NCI-H1417 treated with DMSO at 0.1 percent for 48 hours (cell line): ENCODE results near the gene PARP15.
A peak's percentile ranks its signal among the peaks of the same experiment; 100 is the strongest.
"Not testable (repeated sequence)": the region's sequence is repeated elsewhere in the genome, so short reads cannot be mapped to it uniquely, and the experiment has no call there.

Experiments used
- DNase-seq: peaks from one replicate; lab custom pipeline; 2025; lab: John Stamatoyannopoulos, UW

Gene PARP15

DNA sequence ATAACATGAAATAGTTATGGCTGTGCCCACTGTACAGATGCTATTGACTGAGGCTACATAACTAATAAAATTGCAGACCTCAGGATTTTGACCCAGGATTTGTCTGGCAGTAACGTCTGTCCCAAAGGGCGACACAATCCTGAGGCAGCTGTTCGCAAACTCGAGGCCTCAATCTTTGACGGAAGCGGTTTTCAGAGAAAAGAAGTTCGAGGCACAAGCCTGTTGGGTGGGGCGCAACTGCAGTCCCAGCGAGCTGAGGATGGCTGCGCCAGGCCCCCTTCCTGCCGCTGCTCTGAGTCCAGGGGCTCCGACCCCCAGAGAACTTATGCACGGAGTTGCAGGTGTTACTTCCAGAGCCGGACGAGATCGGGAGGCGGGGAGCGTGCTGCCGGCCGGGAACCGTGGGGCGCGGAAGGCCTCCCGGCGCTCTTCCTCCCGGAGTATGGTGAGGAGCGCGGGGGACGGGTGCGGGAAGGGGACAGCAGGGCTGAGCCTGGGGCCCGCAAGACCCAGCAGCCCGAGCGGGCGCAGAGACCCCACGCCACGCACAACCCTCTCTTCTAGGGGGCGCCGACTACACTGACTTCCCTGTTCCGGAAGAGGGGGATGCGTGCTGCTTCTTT lies at the start of gene PARP15:
PARP15 (plus strand) TSS at position 242 of the 623 bp plus-strand sequence; CDS start at position 260, 18 bp downstream.
- no peak for DNase-seq

DNA sequence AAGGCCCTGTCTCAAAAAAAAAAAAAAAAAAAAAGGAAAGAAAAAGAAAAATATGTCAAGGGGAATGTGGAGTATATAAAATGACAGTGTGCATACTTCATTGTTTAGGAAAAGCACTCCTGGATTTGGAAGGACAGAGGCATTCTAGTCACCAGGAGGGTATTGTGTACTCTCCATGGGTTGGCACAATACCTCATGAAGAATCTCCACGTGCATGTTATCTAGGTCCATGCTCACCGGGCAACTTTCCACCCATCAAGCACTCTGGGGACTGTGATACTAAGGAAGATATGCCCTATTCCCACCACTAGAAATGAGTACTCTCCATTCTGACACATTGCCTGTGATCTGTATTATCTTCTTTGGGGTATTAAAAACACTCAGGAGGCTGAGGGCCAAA lies 47.3 kb upstream of the PARP15 start:
- DNase-seq = no peak

DNA sequence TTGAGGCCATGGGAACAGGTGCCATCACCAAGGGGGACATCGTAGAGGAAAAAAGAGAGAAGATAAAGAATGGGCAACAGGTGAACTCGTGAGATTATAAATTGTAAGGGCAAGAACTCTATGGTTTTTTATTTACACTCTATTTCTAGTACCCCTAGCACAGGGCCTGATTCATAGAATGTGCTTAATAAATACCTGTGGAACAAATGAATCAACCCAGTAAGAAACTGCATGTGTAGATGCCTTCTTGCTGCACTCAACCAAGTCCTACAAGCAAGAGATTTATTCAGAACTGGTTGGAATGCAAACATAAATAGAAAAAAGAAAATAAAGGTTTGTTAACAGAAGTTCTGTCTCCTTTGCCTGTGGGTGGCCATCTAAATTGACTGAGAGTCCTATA lies 44.0 kb upstream of the PARP15 start:
- no peak for DNase-seq

DNA sequence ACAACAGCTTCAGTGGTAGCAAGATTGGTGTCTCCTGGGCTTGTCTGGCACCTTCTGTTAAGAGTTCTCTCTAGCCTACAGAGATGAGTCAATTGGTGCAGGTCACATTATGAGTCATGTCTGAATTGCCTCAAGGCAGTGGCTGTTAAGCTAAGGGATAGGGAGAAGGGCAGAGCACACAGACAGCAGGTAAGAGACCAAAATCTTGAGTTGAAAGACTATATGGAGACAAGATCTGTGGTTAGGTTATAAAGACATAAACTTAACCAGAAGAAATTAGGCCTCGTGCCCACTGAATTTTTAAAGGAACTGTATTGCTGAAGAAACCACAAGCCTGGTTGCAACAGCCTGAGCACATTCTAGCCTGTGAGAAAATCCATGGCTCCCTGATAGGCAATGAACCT lies 43.5 kb upstream of the PARP15 start:
- DNase-seq = no peak

DNA sequence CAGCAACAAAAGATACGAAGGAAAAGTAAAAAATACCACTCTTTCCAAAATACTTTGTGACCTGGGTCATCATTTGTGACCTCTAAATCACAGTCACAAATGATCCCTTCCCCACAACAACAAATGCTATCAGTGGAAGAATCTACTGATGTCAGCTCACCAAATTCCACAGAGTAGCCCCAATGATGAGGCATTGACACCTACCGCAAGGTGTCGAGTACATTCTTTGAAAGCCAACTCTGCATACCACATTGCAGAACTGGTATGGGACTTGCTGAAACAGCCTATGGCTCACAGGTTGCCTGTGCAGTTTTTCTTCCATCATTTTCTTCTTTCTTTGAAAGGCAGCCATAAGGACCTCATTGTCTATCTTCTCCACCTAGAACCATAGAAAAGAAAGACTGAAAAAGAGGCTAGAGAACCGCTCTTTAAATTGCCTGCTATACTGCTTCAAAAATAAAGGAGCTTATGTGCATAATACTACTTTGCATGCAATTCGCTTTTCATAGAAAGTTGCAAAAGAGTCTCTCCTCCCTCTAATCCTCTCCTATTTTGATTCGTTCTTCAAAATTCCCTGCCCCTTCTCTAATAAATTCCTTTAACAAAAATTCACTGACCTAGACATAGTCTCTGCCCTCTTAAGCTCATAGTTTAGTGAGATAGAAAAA lies 41.4 kb upstream of the PARP15 start:
- DNase-seq = no peak

DNA sequence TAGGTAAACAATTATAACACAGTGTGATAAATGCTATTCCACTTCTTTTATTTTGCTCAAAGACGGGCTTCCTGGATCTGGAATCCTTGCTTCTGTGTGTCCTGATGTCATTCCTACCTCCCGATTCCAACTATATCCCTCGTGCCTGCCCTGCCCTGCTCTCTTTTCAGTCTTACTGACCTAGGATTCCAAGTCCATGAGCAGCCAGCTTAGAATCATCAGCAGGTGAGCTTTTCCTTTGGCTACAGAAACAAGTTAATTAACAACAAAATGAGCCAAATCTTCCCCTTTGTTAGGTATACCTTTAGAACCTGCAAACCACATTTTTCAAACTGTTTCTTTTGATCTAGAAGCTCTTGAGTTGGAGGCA lies 40.8 kb upstream of the PARP15 start:
- no peak for DNase-seq

DNA sequence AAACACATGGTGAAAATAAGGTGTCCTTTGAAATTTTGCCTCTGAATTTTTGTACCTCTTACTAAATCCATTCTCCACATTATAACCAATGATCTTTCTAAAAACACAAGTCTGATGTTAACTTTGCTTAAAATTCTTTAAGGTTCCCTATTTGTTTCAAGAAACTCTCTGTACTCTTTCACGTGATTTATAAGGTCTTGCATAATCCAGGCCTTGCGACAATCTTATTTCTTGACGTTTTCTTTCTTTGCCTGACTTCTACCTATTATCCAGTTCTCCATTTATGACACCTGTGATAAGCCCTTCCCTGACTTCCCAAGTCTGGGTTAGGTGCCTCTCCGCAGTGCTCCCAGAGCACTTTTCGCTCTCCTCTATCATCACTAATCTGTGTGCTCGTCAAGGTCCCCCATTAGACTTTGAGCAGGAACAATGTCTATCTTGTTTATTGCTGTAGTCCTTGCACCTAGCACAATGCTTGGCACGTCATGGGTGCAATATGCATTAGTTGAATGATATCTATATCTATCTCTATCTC lies 38.4 kb upstream of the PARP15 start:
- DNase-seq = no peak

DNA sequence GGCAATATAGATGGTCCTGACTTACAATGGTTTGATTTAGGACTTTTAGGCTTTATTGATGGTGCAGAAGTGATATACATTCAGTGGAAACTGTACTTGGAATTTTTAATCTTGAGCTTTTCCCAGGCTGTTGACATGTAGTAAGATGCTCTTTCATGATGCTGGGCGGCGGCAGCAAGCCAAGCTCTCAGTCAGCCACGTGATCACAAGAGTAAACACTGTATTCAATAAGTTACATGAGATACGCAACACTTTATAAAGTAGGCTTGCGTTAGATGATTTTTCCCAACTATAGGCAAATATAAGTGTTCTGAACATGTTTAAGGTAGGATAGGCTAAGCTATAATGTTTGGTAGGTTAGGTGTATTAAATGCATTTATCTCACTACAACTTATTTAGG lies 31.3 kb upstream of the PARP15 start:
- DNase-seq = no peak

DNA sequence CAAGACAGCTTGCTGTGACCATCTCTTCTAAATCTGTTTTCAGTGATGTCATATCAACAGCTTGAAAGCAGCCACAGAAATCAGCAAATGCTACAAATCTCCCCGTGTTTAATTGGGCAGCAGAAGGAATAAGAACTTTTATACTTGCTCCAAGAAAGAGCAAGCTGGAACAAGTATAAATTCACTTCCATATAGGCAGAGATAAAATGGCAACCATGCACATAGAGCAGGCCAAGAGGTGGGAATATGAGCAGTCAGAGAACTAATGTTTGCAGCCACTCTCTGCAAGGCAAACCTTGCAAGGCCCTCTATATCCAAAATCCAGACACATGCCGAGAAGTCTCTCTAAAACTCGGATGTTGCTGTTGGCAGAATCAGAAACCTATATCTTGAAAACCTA lies 29.4 kb upstream of the PARP15 start:
- DNase-seq = no peak

DNA sequence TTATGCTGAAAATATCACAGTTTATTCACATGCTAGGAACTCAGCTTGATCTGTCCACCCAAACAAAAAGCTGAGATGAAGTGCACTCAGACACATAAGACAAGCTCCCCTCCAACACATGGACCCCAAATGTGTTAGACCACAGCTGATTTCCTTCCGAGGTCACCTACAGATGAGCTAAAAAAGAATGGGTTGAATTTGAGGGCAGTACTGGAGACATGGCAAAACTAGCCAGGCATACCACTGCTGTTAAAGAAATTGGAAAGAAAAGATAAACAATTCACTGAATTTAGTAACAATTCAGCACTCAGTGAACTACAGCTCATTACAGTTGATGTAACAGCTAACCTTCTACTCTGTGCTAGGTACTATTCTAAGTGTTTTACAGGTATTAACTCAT lies 28.8 kb upstream of the PARP15 start:
- DNase-seq = no peak

DNA sequence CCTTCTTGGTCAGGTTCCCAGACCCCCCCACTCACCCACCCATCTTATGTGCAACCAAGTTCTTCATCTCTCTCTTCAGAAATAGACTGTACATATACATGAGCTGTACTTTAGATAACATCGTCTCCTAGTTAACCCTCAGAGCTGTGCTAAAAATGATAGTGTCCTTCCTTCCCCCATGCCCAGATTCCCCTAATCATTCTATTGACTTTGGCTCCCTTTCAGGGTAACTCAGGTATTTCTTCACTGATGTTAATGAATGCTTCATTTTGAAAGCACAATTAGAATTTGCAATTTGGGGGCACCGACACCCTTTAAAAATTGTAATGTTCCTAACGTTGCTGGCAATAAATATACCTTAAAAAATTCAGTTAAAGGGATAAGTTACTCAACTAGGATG lies 24.3 kb upstream of the PARP15 start:
- no peak for DNase-seq

DNA sequence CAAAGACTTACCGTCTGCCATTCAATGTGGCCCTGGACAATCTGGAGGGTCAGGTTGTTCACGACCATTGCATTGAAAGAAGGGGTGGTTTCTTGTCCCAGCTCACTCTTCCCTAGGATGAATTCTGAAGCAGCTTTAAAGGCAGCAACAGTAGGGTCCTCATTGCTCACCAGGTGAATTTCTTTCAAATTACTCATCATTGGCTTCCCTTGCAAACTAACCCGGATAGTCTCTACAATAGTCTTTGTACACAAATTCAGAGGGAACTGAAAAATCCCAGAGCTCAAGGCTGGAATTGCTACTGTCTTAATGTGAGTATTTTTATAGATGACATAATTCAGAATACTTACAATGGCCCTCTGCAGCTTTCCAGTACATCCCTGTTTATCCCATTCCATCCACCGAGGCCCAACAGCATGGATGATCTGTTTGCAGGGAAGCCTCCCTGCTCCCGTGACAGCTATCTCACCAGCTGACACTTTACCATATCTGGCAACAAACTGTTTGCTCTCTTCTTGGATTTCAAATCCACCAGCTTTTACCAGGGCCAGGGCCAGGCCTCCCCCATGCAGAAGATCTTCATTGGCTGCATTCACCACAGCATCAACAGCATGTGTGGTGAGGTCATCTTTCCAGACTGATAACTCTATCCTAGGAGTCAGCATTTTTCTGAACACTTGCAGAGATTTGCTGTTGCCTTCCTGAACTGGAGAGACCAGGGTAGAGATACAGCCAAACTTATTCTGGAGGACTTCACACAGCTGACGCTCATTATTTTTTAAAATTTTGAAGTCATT lies 22.0 kb upstream of the PARP15 start:
- no peak for DNase-seq

DNA sequence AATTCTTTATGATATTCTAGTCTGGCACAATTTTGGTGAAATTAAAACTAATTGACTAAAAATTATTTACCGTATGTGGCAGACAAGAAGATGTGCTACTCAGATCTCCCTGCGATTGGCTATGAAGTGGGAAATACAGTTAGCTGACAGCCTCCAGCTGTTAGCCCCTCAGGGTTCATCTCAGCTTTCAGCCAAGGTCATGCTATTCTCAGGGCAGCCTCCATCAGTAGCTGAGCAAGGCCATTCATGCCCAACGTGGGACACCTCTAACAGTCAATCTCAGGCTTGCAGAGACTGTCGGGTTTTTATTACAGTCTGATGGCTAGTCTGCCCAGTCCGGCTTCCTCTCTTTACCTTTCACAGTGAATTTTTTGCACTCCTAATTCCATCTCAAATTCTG lies 20.1 kb upstream of the PARP15 start:
- no peak for DNase-seq

DNA sequence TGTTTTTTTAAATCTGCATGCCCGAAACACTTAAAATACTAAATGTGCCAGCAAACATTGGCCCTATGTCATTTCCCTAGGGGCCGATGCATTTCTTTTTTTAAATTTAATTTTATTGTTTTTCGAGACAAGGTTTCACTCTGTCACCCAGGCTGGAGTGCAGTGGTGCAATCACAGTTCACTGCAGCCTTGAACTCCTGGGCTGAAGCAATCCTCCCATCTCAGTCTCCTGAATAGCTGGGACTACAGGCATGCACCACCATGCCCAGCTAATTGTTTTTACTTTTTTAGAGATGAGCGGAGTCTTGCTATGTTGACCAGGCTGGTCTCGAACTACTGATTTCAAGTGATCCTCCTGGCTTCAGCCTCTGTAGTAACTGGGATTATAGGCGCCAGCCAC lies 18.8 kb upstream of the PARP15 start:
- no peak for DNase-seq

DNA sequence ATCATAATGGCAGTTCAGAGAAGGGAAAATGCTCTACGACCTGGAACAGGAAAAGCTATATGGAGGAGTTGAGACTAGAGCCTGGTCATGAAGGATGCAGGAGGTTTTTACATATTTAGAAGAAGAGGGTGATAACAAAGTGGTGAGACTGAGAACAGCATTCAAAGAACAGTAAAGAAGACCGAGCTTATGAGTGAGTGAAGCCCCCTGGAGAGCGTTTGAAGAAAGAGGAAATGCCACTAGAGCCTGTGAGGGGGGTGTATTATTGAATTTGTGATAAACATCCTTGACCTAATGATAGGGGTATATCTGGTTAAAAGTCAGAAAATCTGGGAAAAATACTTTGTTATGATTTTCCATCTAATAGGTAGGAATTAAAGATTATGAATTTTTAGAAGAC lies 17.5 kb upstream of the PARP15 start:
- DNase-seq = no peak

DNA sequence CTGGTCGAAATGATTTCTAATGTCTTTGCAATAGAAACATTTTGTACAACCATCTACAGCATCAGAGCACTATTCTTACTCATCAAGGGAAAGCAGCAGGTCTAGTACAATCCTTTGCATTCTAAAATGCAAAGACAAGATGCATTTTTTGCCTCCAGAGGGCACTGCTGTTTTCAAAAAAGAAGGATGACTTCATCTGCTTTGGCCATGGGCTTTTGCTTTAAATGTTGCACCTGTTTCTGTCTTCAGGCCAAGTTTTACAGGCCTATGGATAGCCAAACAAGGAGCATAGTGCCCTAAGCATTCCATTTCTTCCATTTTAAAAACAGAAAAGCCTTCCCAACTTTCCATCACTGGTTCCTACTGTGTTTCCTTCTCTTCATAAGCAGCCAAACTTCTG lies 16.8 kb upstream of the PARP15 start:
- peak; percentile 11 for DNase-seq

DNA sequence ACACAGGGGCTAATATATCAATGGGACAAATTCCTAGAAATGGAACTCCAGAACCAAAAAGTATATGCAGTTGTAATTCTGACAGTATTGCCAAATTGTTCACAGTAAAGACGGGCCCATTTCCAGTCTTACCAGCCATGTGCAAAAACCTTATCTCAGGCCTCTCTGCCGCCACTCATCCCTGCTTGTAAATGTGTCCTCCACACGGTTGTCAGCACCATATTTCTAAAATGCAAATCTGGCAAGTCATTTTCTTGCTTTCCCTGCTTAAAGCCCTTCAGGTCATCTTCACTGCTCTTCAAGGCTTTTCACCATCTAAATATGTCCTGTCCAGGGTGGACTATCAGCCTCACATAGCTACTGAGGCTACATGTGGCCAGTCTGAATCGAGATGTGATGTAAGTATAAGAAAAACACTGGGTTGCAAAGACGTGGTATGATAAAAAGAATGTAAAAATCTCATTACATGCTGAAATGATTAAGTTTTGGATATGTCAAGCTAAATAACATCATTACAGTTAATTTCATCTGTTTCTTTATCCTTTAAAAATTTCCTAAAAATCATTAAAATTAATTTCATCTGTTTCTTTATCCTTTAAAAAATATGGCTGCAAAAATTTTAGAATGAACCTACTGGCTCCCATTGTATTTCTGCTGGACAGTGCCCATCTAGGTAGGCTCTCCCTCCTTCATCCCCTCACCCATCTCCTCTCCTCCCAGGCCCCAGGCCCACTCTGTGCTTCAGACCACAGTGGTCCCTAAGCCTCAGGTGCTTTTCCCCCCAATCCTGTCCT lies 14.3 kb upstream of the PARP15 start:
- no peak for DNase-seq

DNA sequence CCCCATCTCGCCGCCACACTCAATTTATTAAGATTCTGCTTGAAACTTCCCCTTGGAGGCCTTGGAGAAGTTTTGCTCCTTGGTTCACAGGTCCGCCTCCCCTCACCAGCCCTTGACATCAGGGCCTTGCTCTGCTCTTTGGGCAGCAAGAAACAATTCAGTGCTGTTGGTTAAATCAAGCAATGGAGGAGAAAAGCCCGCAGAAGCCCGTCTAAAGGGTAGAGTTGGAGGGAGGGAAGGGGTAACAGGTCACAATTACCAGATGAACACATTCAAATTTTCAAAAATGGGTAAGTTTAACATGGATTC lies 13.8 kb upstream of the PARP15 start:
- no peak for DNase-seq

DNA sequence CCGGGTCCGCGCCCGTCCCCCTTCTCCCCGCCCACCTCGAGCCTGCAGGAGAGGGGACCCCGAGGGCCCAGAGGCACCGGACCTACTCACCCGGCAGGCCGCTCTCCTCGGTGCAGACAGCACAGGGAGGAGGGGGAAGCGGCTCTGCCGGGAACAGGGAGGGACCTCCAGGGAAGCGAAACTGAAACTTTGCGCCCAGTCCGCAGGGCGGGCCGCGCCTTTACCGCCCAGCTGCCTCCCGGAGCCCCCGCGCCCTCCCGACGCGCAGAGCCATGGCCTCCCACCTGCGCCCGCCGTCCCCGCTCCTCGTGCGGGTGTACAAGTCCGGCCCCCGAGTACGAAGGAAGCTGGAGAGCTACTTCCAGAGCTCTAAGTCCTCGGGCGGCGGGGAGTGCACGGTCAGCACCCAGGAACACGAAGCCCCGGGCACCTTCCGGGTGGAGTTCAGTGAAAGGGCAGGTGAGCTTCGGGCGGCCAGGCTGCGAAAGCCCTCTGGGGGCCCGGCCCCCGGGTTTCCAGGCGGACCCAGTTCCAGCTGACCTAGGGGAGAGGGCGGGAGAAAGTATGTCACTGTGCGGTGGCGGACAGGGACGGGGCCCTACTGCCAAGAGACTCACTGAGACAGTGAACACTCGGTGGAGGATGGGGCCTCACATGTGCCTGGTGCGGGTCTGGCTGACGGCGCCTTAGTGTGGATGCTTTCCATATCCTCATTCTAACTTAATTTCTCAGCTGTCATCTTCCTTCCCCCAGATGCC lies 13.1 kb upstream of the PARP15 start, which contains the start of the genes DTX3L and PARP9:
DTX3L (plus strand) TSS at position 184 of the 758 bp plus-strand sequence; CDS start at position 273, 89 bp downstream.
PARP9 (minus strand) TSS at position 146 of the 758 bp plus-strand sequence. CDS start 4,680 bp downstream, outside the sequence.
- peak; percentile 18 for DNase-seq

DNA sequence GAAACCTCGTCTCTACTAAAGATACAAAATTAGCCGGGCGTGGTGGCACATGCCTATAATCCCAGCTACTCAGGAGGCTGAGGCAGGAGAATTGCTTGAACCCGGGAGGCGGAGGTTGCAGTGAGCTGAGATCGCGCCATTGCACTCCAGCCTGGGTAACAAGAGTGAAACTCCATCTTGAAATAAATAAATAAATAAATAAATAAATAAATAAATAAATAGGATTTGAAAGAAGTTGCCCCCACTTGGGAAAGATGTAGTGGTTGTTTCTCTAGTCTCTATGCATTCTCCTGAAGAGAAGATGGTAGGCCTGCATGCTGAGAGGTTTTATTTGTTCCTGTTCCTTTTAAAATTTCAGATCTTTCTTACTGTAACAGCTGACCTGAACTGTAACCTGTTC lies 9.3 kb upstream of the PARP15 start:
- DNase-seq = not testable (repeated sequence)

DNA sequence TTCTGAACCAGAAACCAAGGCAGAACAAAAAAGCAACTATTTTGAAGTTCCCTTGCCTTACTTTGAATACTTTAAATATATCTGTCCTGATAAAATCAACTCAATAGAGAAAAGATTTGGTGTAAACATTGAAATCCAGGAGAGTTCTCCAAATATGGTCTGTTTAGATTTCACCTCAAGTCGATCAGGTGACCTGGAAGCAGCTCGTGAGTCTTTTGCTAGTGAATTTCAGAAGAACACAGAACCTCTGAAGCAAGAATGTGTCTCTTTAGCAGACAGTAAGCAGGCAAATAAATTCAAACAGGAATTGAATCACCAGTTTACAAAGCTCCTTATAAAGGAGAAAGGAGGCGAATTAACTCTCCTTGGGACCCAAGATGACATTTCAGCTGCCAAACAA lies 8.7 kb upstream of the PARP15 start:
- DNase-seq = no peak
